Measurements from ENCODE around the gene PTN. TPM values are rescaled to one million over a fixed set of nuclear protein-coding genes. Genes with fewer than 3 reads are reported as not detected.
"Not testable (repeated sequence)": the region's sequence is repeated elsewhere in the genome, so short reads cannot be mapped to it uniquely, and the experiment has no call there.

Gene PTN
- total RNA-seq, 4 donors from 2014 or later = 20.2 to 118 (median 59.4) TPM

GRCh38 chr7:137242616-137243015, 100.9 kb downstream of the PTN start:
- H3K4me3 ChIP-seq = no peak overlapping the region
- no peaks in the 10 kb centered on the region for H3K27me3 ChIP-seq
- no peaks in the 10 kb centered on the region for H3K36me3 ChIP-seq
- intact Hi-C loops (cut with DNase I; ENCODE audit: low total_unique reads) = no loop called here
- no peak for DNase-seq
- TF ChIP-seq POLR2A (IDR thresholded peaks at IDR 0.05) (no peak), CTCF (IDR thresholded peaks at IDR 0.05) (no peak)
- no peak overlapping the region for H3K27ac ChIP-seq
- no peaks in the 10 kb centered on the region for H3K9me3 ChIP-seq
- no peaks in the 10 kb centered on the region for H3K4me1 ChIP-seq

- no peaks in the 10 kb centered on the region for H3K36me3 ChIP-seq
- DNase-seq = no peak
- no peaks in the 10 kb centered on the region for H3K9me3 ChIP-seq
- H3K27me3 ChIP-seq = no peaks in the 10 kb centered on the region
- H3K27ac ChIP-seq = no peak overlapping the region
- no peaks in the 10 kb centered on the region for H3K4me1 ChIP-seq
- intact Hi-C loops (cut with DNase I; ENCODE audit: low total_unique reads) = no loop called here
- TF ChIP-seq POLR2A (IDR thresholded peaks at IDR 0.05) (no peak), CTCF (IDR thresholded peaks at IDR 0.05) (no peak)
- no peak overlapping the region for H3K4me3 ChIP-seq
Observed at GRCh38 chr7:137241655-137242360, 101.7 kb downstream of the PTN start.

- H3K4me1 ChIP-seq; H3K36me3 ChIP-seq; H3K27ac ChIP-seq; intact Hi-C loops (cut with DNase I; ENCODE audit: low total_unique reads); H3K9me3 ChIP-seq; DNase-seq; H3K4me3 ChIP-seq; H3K27me3 ChIP-seq: not testable (repeated sequence)
Observed at GRCh38 chr7:137239186-137239585, 104.3 kb downstream of the PTN start.

- no peak for DNase-seq
- H3K27ac ChIP-seq = no peak overlapping the region
- TF ChIP-seq CTCF (IDR thresholded peaks at IDR 0.05) (no peak), POLR2A (IDR thresholded peaks at IDR 0.05) (no peak)
Observed at GRCh38 chr7:137235434-137235833, 108.1 kb downstream of the PTN start.

GRCh38 chr7:137231167-137231566, 112.4 kb downstream of the PTN start:
- Histone ChIP-seq H3K36me3 (no peaks in the 10 kb centered on the region), H3K9me3 (no peaks in the 10 kb centered on the region), H3K4me3 (no peak overlapping the region), H3K27ac (no peak overlapping the region), H3K4me1 (no peaks in the 10 kb centered on the region), H3K27me3 (no peaks in the 10 kb centered on the region)
- TF ChIP-seq POLR2A (IDR thresholded peaks at IDR 0.05) (no peak), CTCF (IDR thresholded peaks at IDR 0.05) (no peak)
- intact Hi-C loops (cut with DNase I; ENCODE audit: low total_unique reads) = no loop called here
- no peak for DNase-seq

More at GRCh38 chr7:137235434-137235833, 108.1 kb downstream of the PTN start:
- Histone ChIP-seq H3K9me3 (no peaks in the 10 kb centered on the region), H3K4me3 (no peak overlapping the region), H3K27me3 (no peaks in the 10 kb centered on the region), H3K4me1 (no peaks in the 10 kb centered on the region), H3K36me3 (no peaks in the 10 kb centered on the region)
- intact Hi-C loops (cut with DNase I; ENCODE audit: low total_unique reads) = no loop called here

- Histone ChIP-seq H3K36me3 (no peaks in the 10 kb centered on the region), H3K4me3 (no peak overlapping the region), H3K27me3 (no peaks in the 10 kb centered on the region), H3K27ac (no peak overlapping the region), H3K9me3 (no peaks in the 10 kb centered on the region), H3K4me1 (no peaks in the 10 kb centered on the region)
- no peak for DNase-seq
- intact Hi-C loops (cut with DNase I; ENCODE audit: low total_unique reads) = no loop called here
- TF ChIP-seq POLR2A (IDR thresholded peaks at IDR 0.05) = no peak
- TF ChIP-seq CTCF (IDR thresholded peaks at IDR 0.05) = no peak
Observed at GRCh38 chr7:137221467-137221866, 122.1 kb downstream of the PTN start.

Data from uterus (tissue), 4 donors.